IPS-18c (cell line): ENCODE measurements around the gene FAM162A.
A peak's percentile ranks its signal among the peaks of the same experiment; 100 is the strongest.
"Not testable (repeated sequence)": the region's sequence is repeated elsewhere in the genome, so short reads cannot be mapped to it uniquely, and the experiment has no call there.

Experiments
- H3K4me3 ChIP-seq: 2 replicates; pipeline ENCODE4 v1.7.0; 2013; ENCODE audit warnings: low read depth, mild to moderate bottlenecking, low read length, moderate library complexity; ENCODE audit not compliant: insufficient read depth
- H3K9me3 ChIP-seq: one replicate; pipeline ENCODE4 v1.6.1; 2013; ENCODE audit warnings: mild to moderate bottlenecking, low read length, moderate library complexity; ENCODE audit not compliant: control insufficient read depth, insufficient read depth

Gene FAM162A

GRCh38 chr3:122407946-122408345, 24.0 kb downstream of the FAM162A start:
- no peak overlapping the region for H3K4me3 ChIP-seq
- H3K9me3 ChIP-seq = no peaks in the 10 kb centered on the region

DNA sequence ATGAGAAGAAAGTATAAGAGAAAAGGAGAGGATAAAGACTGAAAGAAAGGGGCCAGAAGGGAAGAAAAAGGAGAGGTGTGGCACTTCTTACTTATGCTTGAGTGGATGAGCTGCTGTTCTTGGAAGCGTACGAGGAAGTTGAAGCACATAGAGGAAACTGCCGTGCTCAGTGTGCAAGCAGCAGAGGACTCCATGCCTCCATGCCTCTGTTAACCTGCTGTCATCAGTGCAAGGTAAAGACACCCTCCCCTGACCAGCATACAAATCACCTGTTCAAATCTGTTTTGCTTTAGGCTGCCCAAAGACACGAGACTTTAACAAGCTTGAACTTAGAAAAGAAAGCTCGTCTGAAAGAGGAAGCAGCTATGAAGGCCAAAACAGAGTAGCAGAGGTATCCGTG, 25.5 kb downstream of the FAM162A start:
- Histone ChIP-seq H3K4me3 (no peak overlapping the region), H3K9me3 (no peaks in the 10 kb centered on the region)

GRCh38 chr3:122410111-122410510, 26.1 kb downstream of the FAM162A start:
- Histone ChIP-seq H3K4me3 (no peak overlapping the region), H3K9me3 (no peaks in the 10 kb centered on the region)

DNA sequence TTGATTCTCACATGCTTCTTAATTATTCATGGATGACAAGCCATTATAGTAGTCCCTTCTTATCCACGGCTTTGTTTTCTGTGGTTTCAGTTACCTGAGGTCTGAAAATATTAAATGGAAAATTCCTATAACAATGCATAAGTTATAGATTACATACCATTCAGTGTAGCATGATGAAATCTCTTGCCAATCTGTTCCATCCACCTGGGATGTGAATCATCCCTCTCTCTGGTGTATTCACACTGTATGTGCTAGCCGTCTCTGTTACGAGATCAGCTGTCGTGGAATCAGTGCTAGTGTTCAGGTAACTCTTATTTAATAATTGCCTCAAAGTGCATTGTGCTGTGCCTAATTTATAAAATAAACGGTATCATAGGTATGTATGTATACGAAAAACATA, 26.7 kb downstream of the FAM162A start:
- Histone ChIP-seq H3K4me3 (no peak overlapping the region), H3K9me3 (no peaks in the 10 kb centered on the region)

DNA sequence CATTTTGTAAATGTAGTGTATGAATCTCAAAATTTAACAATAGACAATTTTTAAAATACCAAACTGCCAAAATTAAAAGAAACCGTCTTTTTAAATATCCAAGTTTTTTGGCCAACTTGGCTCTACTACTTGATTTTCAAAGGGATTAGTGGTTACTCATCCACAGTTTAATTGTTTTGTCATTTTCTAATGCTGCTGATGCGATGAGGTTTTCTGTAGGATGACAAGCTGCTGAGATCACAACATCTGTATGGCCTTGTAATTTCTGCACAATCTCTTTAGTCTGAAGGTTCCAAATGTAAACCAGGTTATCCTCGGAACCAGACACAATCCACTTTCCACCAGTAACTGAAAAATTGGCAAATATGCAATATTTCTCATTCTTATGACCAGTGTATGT, 30.4 kb downstream of the FAM162A start:
- no peak overlapping the region for H3K4me3 ChIP-seq
- H3K9me3 ChIP-seq = no peaks in the 10 kb centered on the region

GRCh38 chr3:122415104-122415744, 31.2 kb downstream of the FAM162A start:
- Histone ChIP-seq H3K4me3 (peak overlapping the region; percentile 80), H3K9me3 (no peaks in the 10 kb centered on the region)

GRCh38 chr3:122415762-122416654, 32.0 kb downstream of the FAM162A start, which contains the start of gene WDR5B:
TSS of gene WDR5B (minus strand) at chr3:122416062. CDS start at chr3:122415528, 534 bp downstream.
- Histone ChIP-seq H3K9me3 (no peaks in the 10 kb centered on the region), H3K4me3 (peak within 1 kb of the TSS; percentile 80)

DNA sequence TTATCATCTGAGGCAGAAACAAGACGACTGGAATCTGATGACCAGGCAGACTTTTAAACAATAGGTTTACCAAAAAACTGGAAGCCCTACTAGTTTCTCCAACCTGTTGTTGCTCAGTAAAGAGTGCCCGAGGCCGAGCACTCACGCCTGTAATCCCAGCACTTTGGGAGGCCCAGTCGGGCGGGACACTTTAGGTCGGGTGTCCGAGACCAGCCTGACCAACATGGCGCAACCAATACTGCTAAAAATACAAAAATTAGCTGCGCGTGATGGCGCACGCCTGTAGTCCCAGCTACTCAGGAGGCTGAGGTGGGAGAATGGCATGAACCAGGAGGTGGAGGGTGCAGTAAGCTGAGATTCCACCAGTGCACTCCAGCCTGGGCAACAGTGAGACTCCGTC, 33.0 kb downstream of the FAM162A start:
- Histone ChIP-seq H3K9me3 (no peaks in the 10 kb centered on the region), H3K4me3 (peak overlapping the region; percentile 80)

- Histone ChIP-seq H3K4me3 (no peak overlapping the region), H3K9me3 (no peaks in the 10 kb centered on the region)
These were observed 37.1 kb downstream of the FAM162A start for GRCh38 chr3:122421101-122421500.

- Histone ChIP-seq H3K9me3 (no peaks in the 10 kb centered on the region), H3K4me3 (no peak overlapping the region)
These were observed 37.9 kb downstream of the FAM162A start for GRCh38 chr3:122421836-122422235.

DNA sequence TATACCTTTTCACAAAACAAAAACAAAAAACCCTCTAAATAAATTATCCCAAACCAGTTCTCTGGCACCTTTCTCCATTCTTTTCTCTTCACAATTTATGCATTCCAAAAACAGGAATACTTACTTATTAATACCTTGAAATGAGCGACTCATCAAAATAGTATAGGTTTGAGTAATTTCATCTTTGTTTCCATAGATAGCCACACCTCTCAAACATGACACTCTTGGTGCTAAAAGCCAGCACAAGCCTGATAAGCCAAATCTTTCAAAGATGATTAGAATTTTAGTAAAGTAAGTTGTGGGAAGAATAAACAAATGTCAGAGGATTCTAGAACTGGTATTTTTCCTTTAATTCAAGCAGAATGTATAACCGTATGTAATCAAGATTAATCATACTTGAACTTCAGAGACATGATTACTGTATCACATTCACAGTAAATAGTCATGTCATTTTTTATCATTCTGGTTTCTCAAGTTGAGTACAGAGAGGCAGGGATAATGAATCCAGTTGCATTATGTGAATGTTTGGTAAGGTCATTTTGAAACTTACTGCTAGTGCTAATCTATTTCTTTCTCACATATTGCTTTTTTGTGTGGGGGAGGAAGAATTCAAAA, 44.0 kb downstream of the FAM162A start:
- H3K4me3 ChIP-seq = no peak overlapping the region
- H3K9me3 ChIP-seq = no peaks in the 10 kb centered on the region

- H3K4me3 ChIP-seq = no peak overlapping the region
These were observed 46.4 kb downstream of the FAM162A start for GRCh38 chr3:122430371-122430770.

GRCh38 chr3:122435950-122436349, 52.0 kb downstream of the FAM162A start:
- H3K9me3 ChIP-seq = no peaks in the 10 kb centered on the region
- H3K4me3 ChIP-seq = no peak overlapping the region

More at GRCh38 chr3:122430371-122430770, 46.4 kb downstream of the FAM162A start:
- H3K9me3 ChIP-seq = no peaks in the 10 kb centered on the region

DNA sequence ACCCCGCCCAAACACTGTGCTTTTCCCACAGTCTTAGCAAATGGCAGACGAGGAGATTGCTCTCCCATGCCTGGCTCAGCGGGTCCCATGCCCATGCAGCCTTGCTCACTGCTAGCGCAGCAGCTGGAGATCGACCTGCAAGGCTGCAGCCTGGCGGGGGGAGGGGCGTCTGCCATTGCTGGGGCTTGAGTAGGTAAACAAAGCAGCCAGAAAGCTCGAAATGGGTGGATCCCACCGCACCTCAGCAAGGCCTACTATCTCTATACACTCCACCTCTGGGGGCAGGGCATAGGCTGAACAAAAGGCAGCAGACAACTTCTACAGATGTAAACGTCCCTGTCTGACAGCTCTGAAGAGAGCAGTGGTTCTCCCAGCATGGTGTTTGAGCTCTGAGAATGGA, 59.1 kb downstream of the FAM162A start:
- Histone ChIP-seq H3K4me3 (peak overlapping the region; percentile 31; the same call in 1 of the 2 replicates), H3K9me3 (no peaks in the 10 kb centered on the region)

DNA sequence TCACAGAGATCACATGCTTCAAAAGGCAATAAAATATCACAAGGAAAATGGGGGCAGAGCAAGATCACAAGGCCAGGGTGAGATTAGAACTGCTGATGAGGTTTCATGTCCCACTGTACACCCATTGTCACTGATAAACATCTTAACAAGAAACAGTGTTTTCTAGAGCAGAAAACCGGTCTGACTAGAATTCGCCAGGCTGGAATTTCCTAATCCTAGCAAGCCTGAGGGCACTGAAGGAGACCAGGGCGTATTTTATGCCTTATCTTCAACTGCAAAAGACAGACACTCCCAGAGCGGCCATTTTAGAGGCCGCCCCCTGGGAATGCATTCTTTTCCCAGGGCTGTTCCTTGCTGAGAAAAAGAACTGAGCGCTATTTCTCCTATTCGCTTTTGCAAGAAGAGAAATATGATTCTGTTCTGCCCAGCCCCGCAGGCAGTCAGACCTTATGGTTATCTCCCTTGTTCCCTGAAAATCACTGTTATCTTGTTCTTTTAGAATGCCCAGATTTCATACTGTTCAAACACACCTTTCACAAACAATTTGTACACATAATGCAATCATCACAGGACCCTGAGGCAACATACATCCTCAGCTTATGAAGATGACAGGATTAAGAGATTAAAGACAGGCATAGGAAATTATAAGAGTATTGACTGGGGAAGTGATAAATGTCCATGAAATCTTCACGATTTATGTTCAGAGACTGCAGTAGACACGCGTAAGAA, 59.9 kb downstream of the FAM162A start:
- H3K9me3 ChIP-seq, H3K4me3 ChIP-seq: not testable (repeated sequence)

- not testable (repeated sequence) for H3K4me3 ChIP-seq, H3K9me3 ChIP-seq
These were observed 60.5 kb downstream of the FAM162A start for GRCh38 chr3:122444491-122444887.

- H3K4me3 ChIP-seq, H3K9me3 ChIP-seq: not testable (repeated sequence)
These were observed 64.2 kb downstream of the FAM162A start for GRCh38 chr3:122448218-122448617.
